Thyroid gland (tissue), 4 donors: ENCODE measurements around the gene SLC22A3. TPM values are rescaled to one million over a fixed set of nuclear protein-coding genes. Genes with fewer than 3 reads are reported as not detected.

Experiments used
- DNase-seq, 2 donors: peaks; one replicate each; pipeline ENCODE4 v3.0.0-alpha.2; 2019
- H3K27ac ChIP-seq, 3 donors: fragments of 200-600 bp; sonication (generic); 1 replicate in 2 of 3; 2 replicates in 1 of 3; pipeline ENCODE4 v1.5.1; 2016 to 2019; ENCODE audit warnings: mild to moderate bottlenecking in 1 of 3, moderate library complexity in 1 of 3
- H3K27me3 ChIP-seq: fragments of 200-600 bp; sonication (generic); one replicate; pipeline ENCODE4 v1.5.1; 2019
- H3K36me3 ChIP-seq, 2 donors: fragments of 200-600 bp; sonication (generic); one replicate each; pipeline ENCODE4 v1.5.1; 2016 to 2019
- H3K4me1 ChIP-seq, 2 donors: fragments of 200-600 bp; sonication (generic); one replicate each; pipeline ENCODE4 v1.5.1; 2017 to 2019
- H3K4me3 ChIP-seq, 3 donors: fragments of 200-600 bp; sonication (generic); replicated peaks in 1 of 3; 1 replicate in 2 of 3; 2 replicates in 1 of 3; pipeline ENCODE4 v1.5.1; 2016; ENCODE audit warnings: mild to moderate bottlenecking in 1 of 3
- H3K9me3 ChIP-seq: fragments of 200-600 bp; sonication (generic); one replicate; pipeline ENCODE4 v1.5.1; 2017
- POLR2A ChIP-seq, 2 donors: fragments of 450-650 bp; IDR thresholded peaks; one replicate each; pipeline ENCODE4 v1.6.1; 2017; ENCODE audit warnings: antibody characterized with exemption in 2 of 2, mild to moderate bottlenecking in 2 of 2, moderate library complexity in 1 of 2
- WGBS, 2 donors: methylation state at CpG; one replicate each; pipeline ENCODE4 v1.1.5; 2017; 5-methylcytosine and 5-hydroxymethylcytosine counted together
- intact Hi-C: fragments of 100-400 bp; cut with DNase I; formaldehyde crosslinking; loops from one replicate; pipeline ENCODE4 v1.15.1; 2023
- total RNA-seq, 4 donors: library from RNA; depleted of rRNA; stranded (reverse); fragments of >200 nt; gene quantifications; one replicate each; pipeline ENCODE4 v1.2.3, GENCODE V29; 2016
- TF ChIP-seq, protein P1 (sequence below), 6 experiments: fragments of 200-600 bp in 3 of 6; fragments of 450-650 bp in 3 of 6; sonication (generic) in 3 of 6; IDR thresholded peaks; one replicate each; pipeline ENCODE4 v1.5.1; 2016 to 2019; ENCODE audit warnings: antibody characterized with exemption in 6 of 6, mild to moderate bottlenecking in 2 of 6, inconsistent platforms in 1 of 6, moderate library complexity in 1 of 6

Gene SLC22A3
- total RNA-seq, 4 donors from 2014 or later: 0.67 to 3.9 (median 2.5) TPM

DNA sequence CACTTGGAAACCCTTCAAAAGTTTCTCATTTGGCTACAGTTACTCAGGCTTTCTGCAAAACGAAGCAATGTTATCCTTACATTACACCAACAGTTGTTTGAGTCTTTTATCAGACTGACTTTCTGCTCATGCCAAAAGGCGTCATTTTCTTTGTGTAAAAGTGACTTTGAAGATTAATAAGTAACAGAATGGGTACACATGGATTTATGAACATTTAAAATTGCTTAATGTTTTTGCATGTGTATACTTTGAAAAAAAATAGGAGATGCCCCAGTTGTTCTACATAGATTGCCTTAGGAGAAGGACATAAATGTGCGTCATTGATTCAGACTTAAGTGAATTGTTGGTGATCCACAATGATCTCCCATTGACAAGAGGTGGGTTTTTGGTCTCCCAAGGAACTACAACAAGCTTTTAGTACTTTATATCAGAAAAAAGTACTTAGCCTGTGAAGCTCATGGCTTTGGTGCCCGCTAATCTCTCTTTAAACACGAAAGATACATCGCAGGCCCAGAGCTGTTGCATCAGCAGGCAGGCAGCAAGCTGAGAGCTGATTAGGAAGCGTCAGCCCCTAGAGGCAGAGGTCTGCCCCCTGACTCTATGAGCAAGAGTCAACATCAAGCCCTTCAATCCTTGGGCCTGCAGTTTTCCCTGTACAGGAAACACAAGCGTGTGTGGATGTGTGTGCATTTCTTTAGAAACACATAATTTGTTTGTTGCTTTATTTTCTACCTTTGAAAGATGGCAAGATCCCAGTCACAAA, 45.9 kb downstream of the SLC22A3 start:
- Histone ChIP-seq H3K9me3 (no peaks in the 10 kb centered on the region), H3K36me3 (no peaks in the 10 kb centered on the region), H3K4me3 (no peak overlapping the region), H3K4me1 (no peaks in the 10 kb centered on the region), H3K27ac (no peak overlapping the region), H3K27me3 (no peaks in the 10 kb centered on the region)
- no peak for DNase-seq
- intact Hi-C loops: no loop called here
- no peak for TF ChIP-seq POLR2A (IDR thresholded peaks at IDR 0.05)
- TF ChIP-seq, protein P1, sequence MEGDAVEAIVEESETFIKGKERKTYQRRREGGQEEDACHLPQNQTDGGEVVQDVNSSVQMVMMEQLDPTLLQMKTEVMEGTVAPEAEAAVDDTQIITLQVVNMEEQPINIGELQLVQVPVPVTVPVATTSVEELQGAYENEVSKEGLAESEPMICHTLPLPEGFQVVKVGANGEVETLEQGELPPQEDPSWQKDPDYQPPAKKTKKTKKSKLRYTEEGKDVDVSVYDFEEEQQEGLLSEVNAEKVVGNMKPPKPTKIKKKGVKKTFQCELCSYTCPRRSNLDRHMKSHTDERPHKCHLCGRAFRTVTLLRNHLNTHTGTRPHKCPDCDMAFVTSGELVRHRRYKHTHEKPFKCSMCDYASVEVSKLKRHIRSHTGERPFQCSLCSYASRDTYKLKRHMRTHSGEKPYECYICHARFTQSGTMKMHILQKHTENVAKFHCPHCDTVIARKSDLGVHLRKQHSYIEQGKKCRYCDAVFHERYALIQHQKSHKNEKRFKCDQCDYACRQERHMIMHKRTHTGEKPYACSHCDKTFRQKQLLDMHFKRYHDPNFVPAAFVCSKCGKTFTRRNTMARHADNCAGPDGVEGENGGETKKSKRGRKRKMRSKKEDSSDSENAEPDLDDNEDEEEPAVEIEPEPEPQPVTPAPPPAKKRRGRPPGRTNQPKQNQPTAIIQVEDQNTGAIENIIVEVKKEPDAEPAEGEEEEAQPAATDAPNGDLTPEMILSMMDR (IDR thresholded peaks at IDR 0.05): no peak
- WGBS, 2 donors: 81 to 82% methylated on average over 8 of the region's 8 CpGs

DNA sequence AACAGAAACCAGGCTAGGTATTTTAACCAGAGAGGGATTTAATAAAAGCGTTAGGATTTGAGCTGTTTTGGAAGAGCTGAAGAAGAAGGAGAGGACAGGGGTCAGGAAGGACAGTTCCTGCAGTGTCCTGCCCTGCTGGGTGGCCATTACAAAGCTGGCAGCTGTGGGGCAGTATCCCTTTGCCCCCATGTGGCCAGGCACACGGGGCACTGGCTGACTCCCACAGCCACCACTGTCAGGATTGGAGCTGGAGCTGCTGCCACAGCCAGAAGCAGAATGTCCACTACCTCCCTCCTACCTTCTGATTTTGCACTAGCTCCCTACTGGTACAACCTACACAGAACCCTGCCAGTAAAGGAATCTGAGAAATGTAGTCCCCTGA, 46.5 kb downstream of the SLC22A3 start:
- Histone ChIP-seq H3K36me3 (no peaks in the 10 kb centered on the region), H3K9me3 (no peaks in the 10 kb centered on the region), H3K27me3 (no peaks in the 10 kb centered on the region), H3K27ac (no peak overlapping the region), H3K4me3 (no peak overlapping the region), H3K4me1 (no peaks in the 10 kb centered on the region)
- TF ChIP-seq POLR2A (IDR thresholded peaks at IDR 0.05): no peak
- TF ChIP-seq, protein P1 (IDR thresholded peaks at IDR 0.05): no peak
- intact Hi-C loops: no loop called here
- no peak for DNase-seq
- 73 to 82% methylated on average over 2 of the region's 2 CpGs for WGBS, 2 donors

DNA sequence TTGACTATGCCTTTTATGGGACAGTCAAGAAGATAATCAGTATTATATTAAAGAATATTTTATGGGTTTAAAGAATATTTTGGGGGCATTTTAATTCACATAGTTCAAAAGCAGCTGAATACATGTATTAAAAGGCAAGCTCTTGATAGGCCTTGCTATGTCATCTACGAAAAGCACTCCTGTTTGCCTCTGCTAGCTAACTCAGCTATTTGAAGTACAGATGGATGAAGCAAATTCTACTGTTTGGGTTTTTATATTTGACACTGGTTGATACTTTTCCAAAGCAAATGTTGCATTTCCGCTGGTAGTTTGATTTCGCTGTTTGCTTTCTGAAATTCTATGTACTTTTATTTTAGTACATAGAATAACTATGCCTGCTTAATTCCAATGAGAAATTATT, 47.0 kb downstream of the SLC22A3 start:
- H3K27ac ChIP-seq: no peak overlapping the region
- intact Hi-C loops: no loop called here

DNA sequence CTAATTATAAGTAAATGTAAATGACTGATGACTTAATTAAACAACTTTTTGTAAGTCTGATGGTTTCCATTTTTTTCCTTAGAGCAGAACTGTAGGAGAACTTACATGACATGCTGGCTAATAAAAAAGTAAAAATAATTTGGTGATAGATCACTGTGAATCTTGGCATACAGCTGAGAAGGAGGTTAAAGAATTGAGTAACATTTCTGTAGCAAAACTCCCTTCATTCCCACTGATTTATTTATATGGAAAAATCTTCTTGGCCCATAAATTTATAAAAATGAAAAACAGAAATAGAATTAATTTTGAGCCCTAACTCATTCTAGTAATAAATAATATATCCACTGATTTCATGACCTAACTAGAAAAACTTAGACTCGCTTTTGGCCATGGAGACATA, 48.1 kb downstream of the SLC22A3 start:
- Histone ChIP-seq H3K9me3 (no peaks in the 10 kb centered on the region), H3K4me1 (no peaks in the 10 kb centered on the region), H3K4me3 (no peak overlapping the region), H3K36me3 (no peaks in the 10 kb centered on the region), H3K27me3 (no peaks in the 10 kb centered on the region), H3K27ac (no peak overlapping the region)
- no peak for TF ChIP-seq POLR2A (IDR thresholded peaks at IDR 0.05)
- TF ChIP-seq, protein P1 (IDR thresholded peaks at IDR 0.05): no peak
- 95 to 96% methylated on average over 1 of the region's 1 CpG for WGBS, 2 donors
- intact Hi-C loops: no loop called here
- DNase-seq: no peak

More for the DNA sequence above, 47.0 kb downstream of the SLC22A3 start:
- no peak for TF ChIP-seq POLR2A (IDR thresholded peaks at IDR 0.05)
- TF ChIP-seq, protein P1 (IDR thresholded peaks at IDR 0.05): no peak
- no peak overlapping the region for H3K4me3 ChIP-seq
- no peaks in the 10 kb centered on the region for H3K36me3 ChIP-seq
- no peaks in the 10 kb centered on the region for H3K27me3 ChIP-seq
- H3K9me3 ChIP-seq: no peaks in the 10 kb centered on the region
- 92 to 95% methylated on average over 3 of the region's 3 CpGs for WGBS, 2 donors
- no peaks in the 10 kb centered on the region for H3K4me1 ChIP-seq
- no peak for DNase-seq

DNA sequence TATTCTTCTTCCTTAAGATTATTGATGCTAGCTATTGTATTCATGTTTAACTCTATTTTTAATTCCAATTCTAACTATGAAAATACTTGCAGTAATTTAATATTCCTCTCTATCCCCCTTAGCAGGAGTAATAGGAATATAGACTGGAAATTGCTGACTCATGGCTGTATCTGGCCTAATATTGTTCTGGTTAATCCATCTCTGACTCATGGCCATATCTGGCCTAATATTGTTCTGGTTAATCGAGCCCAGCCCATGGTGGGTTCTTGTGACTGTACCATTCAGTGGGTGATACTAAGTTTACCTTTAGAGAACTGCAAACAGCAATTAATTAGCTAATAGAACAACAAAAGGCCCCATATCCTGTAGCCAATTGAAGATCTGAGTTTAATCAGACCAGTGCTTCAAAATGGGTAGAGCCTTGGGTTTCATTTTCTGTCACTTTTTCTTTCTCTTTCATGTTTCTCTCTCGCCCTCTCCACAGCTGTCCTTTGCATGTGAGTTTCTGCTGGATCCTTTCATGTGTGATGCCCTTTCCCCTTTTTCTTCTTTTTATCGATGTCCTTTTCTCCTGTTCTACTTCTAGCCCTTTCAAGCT, 50.6 kb downstream of the SLC22A3 start:
- no peak for TF ChIP-seq POLR2A (IDR thresholded peaks at IDR 0.05)
- TF ChIP-seq, protein P1 (IDR thresholded peaks at IDR 0.05): no peak
- intact Hi-C loops: no loop called here
- H3K27me3 ChIP-seq: no peaks in the 10 kb centered on the region
- no peaks in the 10 kb centered on the region for H3K36me3 ChIP-seq
- 87 to 88% methylated on average over 3 of the region's 3 CpGs for WGBS, 2 donors
- no peaks in the 10 kb centered on the region for H3K9me3 ChIP-seq
- H3K4me1 ChIP-seq: no peaks in the 10 kb centered on the region
- DNase-seq: no peak
- H3K4me3 ChIP-seq: no peak overlapping the region
- H3K27ac ChIP-seq: no peak overlapping the region
